ENCODE data around the gene CACNA2D2. TPM values are rescaled to one million over a fixed set of nuclear protein-coding genes. Genes with fewer than 3 reads are reported as not detected.
A peak's percentile ranks its signal among the peaks of the same experiment; 100 is the strongest.

Gene CACNA2D2
- total RNA-seq, 1 donor from 2014 or later = 5.0 TPM

DNA sequence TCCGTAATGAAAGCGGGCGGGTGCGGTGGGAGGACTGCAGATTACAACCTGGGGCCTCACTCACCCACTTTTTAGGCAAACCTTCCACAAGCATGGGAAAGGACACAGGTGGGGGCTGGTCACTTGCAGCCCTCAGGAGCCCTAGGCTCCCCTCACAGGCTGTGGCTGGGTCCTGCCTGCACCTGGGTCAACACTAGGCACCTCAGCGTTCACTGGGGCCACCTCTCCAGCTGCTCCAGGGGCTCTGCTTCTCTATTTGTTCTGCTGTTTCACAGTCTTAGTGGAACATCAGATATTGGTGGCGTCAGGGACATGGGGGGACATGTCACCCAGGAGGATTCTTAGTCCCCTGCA, 114.0 kb downstream of the CACNA2D2 start:
- Mint-ChIP-seq H3K27ac (ENCODE audit: unreplicated experiment) (no peak overlapping the region), H3K4me1 (ENCODE audit: low read depth, unreplicated experiment) (peaks cover 10% of the 10 kb centered on the region), H3K27me3 (ENCODE audit: unreplicated experiment) (peaks cover 6% of the 10 kb centered on the region), H3K9me3 (ENCODE audit: unreplicated experiment) (no peaks in the 10 kb centered on the region), H3K4me3 (ENCODE audit: unreplicated experiment) (no peak overlapping the region), H3K36me3 (ENCODE audit: unreplicated experiment) (no peaks in the 10 kb centered on the region)
- no peak for DNase-seq
- TF ChIP-seq, protein P1, sequence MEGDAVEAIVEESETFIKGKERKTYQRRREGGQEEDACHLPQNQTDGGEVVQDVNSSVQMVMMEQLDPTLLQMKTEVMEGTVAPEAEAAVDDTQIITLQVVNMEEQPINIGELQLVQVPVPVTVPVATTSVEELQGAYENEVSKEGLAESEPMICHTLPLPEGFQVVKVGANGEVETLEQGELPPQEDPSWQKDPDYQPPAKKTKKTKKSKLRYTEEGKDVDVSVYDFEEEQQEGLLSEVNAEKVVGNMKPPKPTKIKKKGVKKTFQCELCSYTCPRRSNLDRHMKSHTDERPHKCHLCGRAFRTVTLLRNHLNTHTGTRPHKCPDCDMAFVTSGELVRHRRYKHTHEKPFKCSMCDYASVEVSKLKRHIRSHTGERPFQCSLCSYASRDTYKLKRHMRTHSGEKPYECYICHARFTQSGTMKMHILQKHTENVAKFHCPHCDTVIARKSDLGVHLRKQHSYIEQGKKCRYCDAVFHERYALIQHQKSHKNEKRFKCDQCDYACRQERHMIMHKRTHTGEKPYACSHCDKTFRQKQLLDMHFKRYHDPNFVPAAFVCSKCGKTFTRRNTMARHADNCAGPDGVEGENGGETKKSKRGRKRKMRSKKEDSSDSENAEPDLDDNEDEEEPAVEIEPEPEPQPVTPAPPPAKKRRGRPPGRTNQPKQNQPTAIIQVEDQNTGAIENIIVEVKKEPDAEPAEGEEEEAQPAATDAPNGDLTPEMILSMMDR (IDR thresholded peaks at IDR 0.05; ENCODE audit: partially characterized antibody, unreplicated experiment) = no peak

DNA sequence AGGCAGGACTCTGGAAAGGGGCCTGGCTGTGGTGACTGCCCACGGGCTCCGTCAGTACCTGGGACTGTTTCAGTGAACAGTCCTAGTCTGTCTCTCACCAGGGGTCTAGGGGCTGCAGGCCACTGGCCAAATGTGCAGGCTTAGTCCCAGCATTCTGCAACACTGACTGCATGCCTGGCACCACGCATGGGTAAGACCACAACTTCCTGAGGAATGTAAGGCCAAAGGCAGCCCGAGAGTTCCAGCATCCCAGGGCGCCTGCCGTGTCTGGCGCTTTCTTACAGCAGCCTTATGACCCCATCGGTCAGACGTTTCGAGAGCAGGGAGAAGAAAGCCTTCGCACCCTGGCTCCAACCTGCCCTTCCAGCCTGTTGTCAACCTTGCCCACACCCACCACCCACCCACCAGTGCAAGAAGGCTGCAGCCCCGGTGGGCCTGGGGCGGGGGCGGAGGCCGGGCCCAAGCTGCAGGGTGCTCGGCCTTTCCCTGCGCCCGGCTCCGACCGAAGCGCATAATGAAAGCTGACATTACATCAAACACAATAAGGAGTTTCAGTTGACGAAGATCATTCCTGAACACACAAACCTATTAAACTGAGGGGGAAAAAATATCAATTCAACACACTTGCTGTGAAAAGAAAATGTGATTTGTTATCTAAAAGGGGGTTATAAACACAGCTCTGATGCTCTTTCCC, 114.6 kb downstream of the CACNA2D2 start:
- Mint-ChIP-seq H3K4me1 (ENCODE audit: low read depth, unreplicated experiment) (peaks cover 12% of the 10 kb centered on the region), H3K27me3 (ENCODE audit: unreplicated experiment) (peaks cover 6% of the 10 kb centered on the region), H3K36me3 (ENCODE audit: unreplicated experiment) (no peaks in the 10 kb centered on the region), H3K4me3 (ENCODE audit: unreplicated experiment) (no peak overlapping the region), H3K9me3 (ENCODE audit: unreplicated experiment) (no peaks in the 10 kb centered on the region), H3K27ac (ENCODE audit: unreplicated experiment) (peak overlapping the region; percentile 18)
- TF ChIP-seq, protein P1 (IDR thresholded peaks at IDR 0.05; ENCODE audit: partially characterized antibody, unreplicated experiment) = peak; percentile 10
- DNase-seq = no peak

DNA sequence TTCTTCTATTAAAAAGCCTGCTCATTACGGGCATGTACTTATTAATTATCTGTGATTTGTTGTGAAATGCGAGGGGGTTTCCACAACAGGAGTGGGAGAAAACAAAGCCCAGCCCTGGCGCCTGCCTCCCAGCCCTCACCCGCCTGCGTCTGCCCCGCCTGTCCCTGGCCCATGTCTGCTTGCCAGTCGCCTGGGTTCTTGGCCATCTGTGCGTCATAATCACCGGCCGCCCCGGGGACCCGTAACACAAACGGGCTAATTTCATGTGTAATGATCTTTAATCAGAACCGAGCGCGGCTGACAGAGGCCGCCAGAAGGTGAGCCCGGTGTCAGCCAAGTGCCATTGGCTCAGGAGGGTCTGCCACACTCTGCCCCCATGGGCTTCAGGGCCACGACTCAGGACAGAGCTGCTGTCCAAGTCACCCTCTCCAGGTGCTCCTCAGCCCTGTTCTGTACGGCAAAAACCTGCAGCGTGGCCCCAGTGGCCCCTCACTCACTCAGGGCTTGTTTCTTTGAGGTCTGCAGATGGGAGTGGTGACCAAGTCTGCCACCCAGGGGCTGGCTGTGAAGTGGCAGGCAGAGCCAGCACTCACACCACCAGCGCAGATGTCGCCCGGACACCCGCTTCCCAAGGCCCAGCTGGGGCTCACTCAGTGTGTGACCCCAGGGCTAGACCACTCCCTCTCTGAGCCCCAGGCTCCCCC, 115.3 kb downstream of the CACNA2D2 start:
- Mint-ChIP-seq H3K27me3 (ENCODE audit: unreplicated experiment) (peaks cover 8% of the 10 kb centered on the region), H3K4me1 (ENCODE audit: low read depth, unreplicated experiment) (peaks cover 12% of the 10 kb centered on the region), H3K4me3 (ENCODE audit: unreplicated experiment) (no peak overlapping the region), H3K36me3 (ENCODE audit: unreplicated experiment) (no peaks in the 10 kb centered on the region), H3K27ac (ENCODE audit: unreplicated experiment) (no peak overlapping the region), H3K9me3 (ENCODE audit: unreplicated experiment) (peaks cover 2% of the 10 kb centered on the region)
- DNase-seq = peak; percentile 68
- TF ChIP-seq, protein P1 (IDR thresholded peaks at IDR 0.05; ENCODE audit: partially characterized antibody, unreplicated experiment) = peak; percentile 34

DNA sequence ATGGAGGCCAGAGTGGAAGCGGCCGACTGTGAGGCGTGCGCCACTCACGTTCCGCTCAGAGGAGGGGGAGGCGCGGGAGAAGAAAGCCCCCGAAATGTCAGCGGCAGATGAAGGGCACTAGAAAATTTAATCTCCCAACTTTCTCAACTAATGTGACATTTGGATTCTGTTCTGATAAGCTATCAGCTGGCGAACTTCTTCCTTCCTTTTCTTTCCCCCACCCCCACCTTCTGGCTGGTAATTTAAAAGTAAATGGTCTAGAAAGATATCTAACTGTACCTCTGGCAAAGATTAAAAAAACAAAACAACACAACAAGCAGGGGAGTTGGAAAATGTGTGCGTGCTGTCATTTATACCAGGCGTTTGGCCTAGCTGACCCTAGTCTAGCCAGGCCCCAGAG, 117.7 kb downstream of the CACNA2D2 start:
- peaks cover 2% of the 10 kb centered on the region for H3K9me3 Mint-ChIP-seq (ENCODE audit: unreplicated experiment)
- no peak for DNase-seq
- TF ChIP-seq, protein P1 (IDR thresholded peaks at IDR 0.05; ENCODE audit: partially characterized antibody, unreplicated experiment) = no peak

DNA sequence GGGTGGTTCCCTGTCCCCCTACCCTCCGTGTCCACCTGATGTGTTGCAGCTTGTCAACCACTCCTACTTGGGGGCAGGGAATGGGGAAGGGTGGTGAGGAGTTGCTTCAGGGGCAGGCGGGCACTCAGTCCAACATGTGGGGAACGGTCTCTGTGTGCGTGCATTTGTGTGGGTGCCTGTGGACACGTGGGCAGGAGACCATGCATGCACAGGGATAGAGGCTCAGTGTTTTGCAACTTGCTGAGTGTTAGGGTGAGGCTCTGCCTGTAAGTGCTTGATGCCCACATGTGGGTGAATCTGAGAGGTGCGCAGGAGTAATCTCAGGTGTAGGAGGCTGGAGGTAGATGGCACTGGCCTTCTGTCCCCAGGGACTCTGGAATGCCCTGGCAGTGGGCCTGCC, 119.7 kb downstream of the CACNA2D2 start:
- peaks cover 9% of the 10 kb centered on the region for H3K27me3 Mint-ChIP-seq (ENCODE audit: unreplicated experiment)
- no peak overlapping the region for H3K27ac Mint-ChIP-seq (ENCODE audit: unreplicated experiment)

More for the DNA sequence above, 117.7 kb downstream of the CACNA2D2 start:
- no peak overlapping the region for H3K27ac Mint-ChIP-seq (ENCODE audit: unreplicated experiment)
- H3K4me1 Mint-ChIP-seq (ENCODE audit: low read depth, unreplicated experiment) = peaks cover 20% of the 10 kb centered on the region
- H3K27me3 Mint-ChIP-seq (ENCODE audit: unreplicated experiment) = peaks cover 6% of the 10 kb centered on the region
- no peak overlapping the region for H3K4me3 Mint-ChIP-seq (ENCODE audit: unreplicated experiment)
- no peaks in the 10 kb centered on the region for H3K36me3 Mint-ChIP-seq (ENCODE audit: unreplicated experiment)

More for the DNA sequence above, 119.7 kb downstream of the CACNA2D2 start:
- Mint-ChIP-seq H3K4me1 (ENCODE audit: low read depth, unreplicated experiment) (peaks cover 24% of the 10 kb centered on the region), H3K9me3 (ENCODE audit: unreplicated experiment) (peaks cover 4% of the 10 kb centered on the region), H3K4me3 (ENCODE audit: unreplicated experiment) (no peak overlapping the region), H3K36me3 (ENCODE audit: unreplicated experiment) (no peaks in the 10 kb centered on the region)
- no peak for DNase-seq
- TF ChIP-seq, protein P1 (IDR thresholded peaks at IDR 0.05; ENCODE audit: partially characterized antibody, unreplicated experiment) = no peak

Data from glutamatergic neuron (in vitro differentiated cells).